BE2C (cell line): ENCODE data around the gene DNAJB5.

Experiments
- DNase-seq: peaks from one replicate; pipeline ENCODE4 v3.0.0-alpha.2; 2020
- H3K27me3 ChIP-seq: fragments of 250-450 bp; sonication (Bioruptor Pico); 2 replicates; pipeline ENCODE4 v1.5.1; 2020; ENCODE audit warnings: mild to moderate bottlenecking
- H3K36me3 ChIP-seq: fragments of 250-450 bp; sonication (Bioruptor Pico); 2 replicates; pipeline ENCODE4 v1.5.1; 2020; ENCODE audit warnings: mild to moderate bottlenecking
- H3K4me1 ChIP-seq: fragments of 250-450 bp; sonication (Bioruptor Pico); 2 replicates; pipeline ENCODE4 v1.5.1; 2020
- H3K4me3 ChIP-seq: 2 replicates; pipeline ENCODE4 v1.5.1; 2011; ENCODE audit warnings: low read depth, low read length
- H3K9me3 ChIP-seq: fragments of 250-450 bp; sonication (Bioruptor Pico); 2 replicates; pipeline ENCODE4 v1.5.1; 2020
- CTCF ChIP-seq: IDR thresholded peaks from 2 replicates; pipeline ENCODE4 v1.5.1; 2012; ENCODE audit warnings: mild to moderate bottlenecking, low read depth, low read length

Gene DNAJB5

GRCh38 chr9:35033101-35033500, 43.6 kb downstream of the DNAJB5 start:
- Histone ChIP-seq H3K4me1 (no peaks in the 10 kb centered on the region), H3K36me3 (no peaks in the 10 kb centered on the region), H3K9me3 (no peaks in the 10 kb centered on the region), H3K4me3 (no peak overlapping the region), H3K27me3 (no peaks in the 10 kb centered on the region)
- no peak for DNase-seq
- TF ChIP-seq CTCF: no peak

GRCh38 chr9:35035851-35036701, 46.5 kb downstream of the DNAJB5 start:
- no peak for DNase-seq
- Histone ChIP-seq H3K4me3 (no peak overlapping the region), H3K9me3 (no peaks in the 10 kb centered on the region), H3K27me3 (no peaks in the 10 kb centered on the region), H3K4me1 (no peaks in the 10 kb centered on the region), H3K36me3 (no peaks in the 10 kb centered on the region)
- no peak for TF ChIP-seq CTCF

- Histone ChIP-seq H3K4me1 (no peaks in the 10 kb centered on the region), H3K4me3 (no peak overlapping the region), H3K36me3 (no peaks in the 10 kb centered on the region), H3K9me3 (no peaks in the 10 kb centered on the region; the same call in 1 of the 2 replicates), H3K27me3 (no peaks in the 10 kb centered on the region)
- TF ChIP-seq CTCF: no peak
- no peak for DNase-seq
These were observed 52.6 kb downstream of the DNAJB5 start for GRCh38 chr9:35042081-35042604.

GRCh38 chr9:35042891-35043545, 53.5 kb downstream of the DNAJB5 start:
- no peaks in the 10 kb centered on the region for H3K27me3 ChIP-seq
- no peak for DNase-seq
- no peak overlapping the region for H3K4me3 ChIP-seq
- H3K9me3 ChIP-seq: no peaks in the 10 kb centered on the region; the same call in 1 of the 2 replicates
- H3K4me1 ChIP-seq: no peaks in the 10 kb centered on the region
- no peaks in the 10 kb centered on the region for H3K36me3 ChIP-seq
- TF ChIP-seq CTCF: no peak

GRCh38 chr9:35044071-35044470, 54.5 kb downstream of the DNAJB5 start:
- H3K27me3 ChIP-seq: no peaks in the 10 kb centered on the region
- H3K36me3 ChIP-seq: no peaks in the 10 kb centered on the region
- no peak for DNase-seq
- TF ChIP-seq CTCF: no peak
- no peak overlapping the region for H3K4me3 ChIP-seq
- no peaks in the 10 kb centered on the region for H3K4me1 ChIP-seq
- no peaks in the 10 kb centered on the region; the same call in 1 of the 2 replicates for H3K9me3 ChIP-seq
